A549 (cell line): ENCODE results near the gene GAS6. TPM values are rescaled to one million over a fixed set of nuclear protein-coding genes. Genes with fewer than 3 reads are reported as not detected.

ENCODE experiments used
- ATAC-seq, 2 experiments: fragments of 200-7000 bp in 1 of 2; fragments of >200 bp in 1 of 2; cut with Nextera tagmentation in 1 of 2; cut with Tn5 transposase in 1 of 2; 3 replicates each; pipeline versions ENCODE4 v1.8.0 to v1.9.1; 2018 to 2020; ENCODE audit warnings: mild to moderate bottlenecking in 1 of 2, moderate library complexity in 1 of 2
- CTCF ChIA-PET: fragments of 300-600 bp; sonication (Branson Sonifier 250); formaldehyde crosslinking; extraction: SDS; loops from one replicate; lab custom pipeline; 2021; ENCODE audit warnings: antibody characterized with exemption, inconsistent platforms; lab: Yijun Ruan, JAX
- POLR2A ChIA-PET: fragments of 350-600 bp; formaldehyde crosslinking; extraction: SDS; loops from one replicate; lab custom pipeline; 2021; ENCODE audit warnings: antibody characterized with exemption, inconsistent platforms; lab: Yijun Ruan, JAX
- DNase-seq, 2 experiments: peaks; one replicate each; pipeline versions ENCODE4 v3.0.0 to v3.0.0-alpha.2; 2011 to 2016; ENCODE audit warnings: low read depth in 1 of 2, low spot score in 1 of 2
- FAIRE-seq: peaks from 2 replicates; lab custom pipeline; 2011; peaks lifted over from hg19 to GRCh38; lab: Jason Lieb, UNC
- H3K27ac ChIP-seq, 2 experiments: fragments of >200 bp; sonication (Bioruptor Twin); formaldehyde crosslinking; 3 replicates each; pipeline ENCODE4 v1.5.1; 2016 to 2017
- H3K4me1 ChIP-seq: fragments of >200 bp; sonication (Bioruptor Twin); formaldehyde crosslinking; 3 replicates; pipeline ENCODE4 v1.6.1; 2016
- H3K4me2 ChIP-seq: fragments of >200 bp; sonication (Bioruptor Twin); formaldehyde crosslinking; 3 replicates; pipeline ENCODE4 v1.6.1; 2016
- H3K4me3 ChIP-seq: fragments of >200 bp; sonication (Bioruptor Twin); formaldehyde crosslinking; 3 replicates; pipeline ENCODE4 v1.5.1; 2016
- H3K9me3 ChIP-seq: fragments of >200 bp; sonication (Bioruptor Twin); formaldehyde crosslinking; 3 replicates; pipeline ENCODE4 v1.6.1; 2016
- ATOH8 ChIP-seq: fragments of 250-450 bp; sonication (Bioruptor Pico); IDR thresholded peaks from 2 replicates; pipeline ENCODE4 v1.5.0; 2020; ENCODE audit warnings: low read depth, mild to moderate bottlenecking, moderate library complexity
- BCL3 ChIP-seq: fragments of >200 bp; sonication (Bioruptor Twin); formaldehyde crosslinking; IDR thresholded peaks from 3 replicates; pipeline ENCODE4 v1.6.1; 2016
- CBX2 ChIP-seq: fragments of 200-600 bp; sonication (generic); IDR thresholded peaks from 2 replicates; pipeline ENCODE4 v1.6.1; 2016; ENCODE audit warnings: low read depth, mild to moderate bottlenecking, borderline replicate concordance
- CEBPB ChIP-seq, 2 experiments: fragments of >200 bp in 1 of 2; sonication (Bioruptor Twin) in 1 of 2; formaldehyde crosslinking in 1 of 2; IDR thresholded peaks; 2 replicates each; pipeline ENCODE4 v1.6.1; 2012 to 2016
- CTCF ChIP-seq: fragments of >200 bp; sonication (Bioruptor Twin); formaldehyde crosslinking; IDR thresholded peaks from 3 replicates; pipeline ENCODE4 v1.5.1; 2016
- EHMT2 ChIP-seq: fragments of 200-600 bp; sonication (generic); IDR thresholded peaks from 2 replicates; pipeline ENCODE4 v1.6.1; 2016; ENCODE audit warnings: antibody characterized with exemption, low read depth, mild to moderate bottlenecking, moderate library complexity
- EP300 ChIP-seq, 2 experiments: fragments of >200 bp; sonication (Bioruptor Twin); formaldehyde crosslinking; IDR thresholded peaks; 2 replicates in 1 of 2; 3 replicates in 1 of 2; pipeline ENCODE4 v1.6.1; 2016 to 2017
- FOSL2 ChIP-seq, 2 experiments: fragments of 450-650 bp in 1 of 2; fragments of >200 bp in 1 of 2; sonication (Bioruptor Twin) in 1 of 2; formaldehyde crosslinking; IDR thresholded peaks; 2 replicates each; pipeline versions ENCODE4 v1.5.0 to v1.6.1; 2016 to 2020; ENCODE audit warnings: mild to moderate bottlenecking in 1 of 2, moderate library complexity in 1 of 2
- FOXS1 ChIP-seq: fragments of 250-450 bp; sonication (Bioruptor Pico); IDR thresholded peaks from 2 replicates; pipeline ENCODE4 v1.5.0; 2020; ENCODE audit warnings: mild to moderate bottlenecking, moderate library complexity
- HEYL ChIP-seq: fragments of 250-450 bp; sonication (Bioruptor Pico); IDR thresholded peaks from 2 replicates; pipeline ENCODE4 v1.8.0; 2021; ENCODE audit warnings: mild to moderate bottlenecking, moderate library complexity
- JUNB ChIP-seq: fragments of >200 bp; sonication (Bioruptor Twin); formaldehyde crosslinking; IDR thresholded peaks from 2 replicates; pipeline ENCODE4 v1.6.1; 2016
- KDM1A ChIP-seq: fragments of 200-600 bp; sonication (generic); IDR thresholded peaks from 2 replicates; pipeline ENCODE4 v1.6.1; 2016; ENCODE audit warnings: low read depth, mild to moderate bottlenecking
- MAX ChIP-seq: IDR thresholded peaks from 2 replicates; pipeline ENCODE4 v1.6.1; 2012
- MYC ChIP-seq: IDR thresholded peaks from 2 replicates; pipeline ENCODE4 v1.6.1; 2012; ENCODE audit warnings: mild to moderate bottlenecking, inconsistent platforms, low read length, improper control_type of control experiment, borderline replicate concordance
- NFE2L2 ChIP-seq: fragments of 150-350 bp; conservative IDR thresholded peaks from 2 replicates; pipeline ENCODE4 v1.6.1; 2014; ENCODE audit warnings: low read length
- NPAS2 ChIP-seq: fragments of 250-450 bp; sonication (Bioruptor Pico); IDR thresholded peaks from 2 replicates; pipeline ENCODE4 v1.8.0; 2022; ENCODE audit warnings: mild to moderate bottlenecking, moderate library complexity, borderline replicate concordance
- POLR2AphosphoS2 ChIP-seq: conservative IDR thresholded peaks from 2 replicates; pipeline ENCODE4 v1.6.1; 2012; ENCODE audit warnings: low read length, improper control_type of control experiment, inconsistent platforms
- RARB ChIP-seq: fragments of 250-450 bp; sonication (Bioruptor Pico); IDR thresholded peaks from 2 replicates; pipeline ENCODE4 v1.8.0; 2021; ENCODE audit warnings: mild to moderate bottlenecking, moderate library complexity
- RCOR1 ChIP-seq: fragments of 150-350 bp; IDR thresholded peaks from 2 replicates; pipeline ENCODE4 v1.6.1; 2014; ENCODE audit warnings: antibody characterized with exemption, low read length, low read depth
- SMC3 ChIP-seq: fragments of >200 bp; sonication (Bioruptor Twin); formaldehyde crosslinking; IDR thresholded peaks from 3 replicates; pipeline ENCODE4 v1.6.1; 2018; ENCODE audit warnings: inconsistent platforms
- ZC3H11A ChIP-seq: fragments of 450-650 bp; IDR thresholded peaks from 2 replicates; pipeline ENCODE4 v1.6.1; 2014; ENCODE audit warnings: antibody characterized with exemption, mild to moderate bottlenecking
- ZFP36 ChIP-seq: fragments of 450-650 bp; IDR thresholded peaks from 2 replicates; pipeline ENCODE4 v1.6.1; 2014; ENCODE audit warnings: borderline replicate concordance; ENCODE audit not compliant: partially characterized antibody
- WGBS: methylation state at CpG from one replicate; pipeline ENCODE4 v1.1.6; 2017; ENCODE audit errors: missing lambda C conversion rate; 5-methylcytosine and 5-hydroxymethylcytosine counted together
- polyA plus RNA-seq, 4 experiments: library from polyadenylated mRNA; depleted of rRNA in 3 of 4; stranded (reverse); fragments of >200 nt; fragmentation: RNase III in 1 of 4; extraction: RNeasy Plus Mini Kit Qiagen cat#74134 plus additional on column Dnase treatment in 1 of 4; gene quantifications; 2 replicates in 3 of 4; 3 replicates in 1 of 4; pipeline ENCODE4 v1.2.3, GENCODE V29; 2011 to 2017
- TF ChIP-seq, protein P1 (sequence below): IDR thresholded peaks from 2 replicates; pipeline ENCODE4 v1.6.1; 2012; ENCODE audit warnings: low read depth, borderline replicate concordance
- TF ChIP-seq, protein P2 (sequence below): fragments of 150-350 bp; IDR thresholded peaks from 2 replicates; pipeline ENCODE4 v1.6.1; 2014; ENCODE audit warnings: low read depth, mild to moderate bottlenecking, low read length

Gene GAS6
- polyA plus RNA-seq, 2 of the 4 experiments (the other 2 are of a cell fraction): 3.5 to 5.7 TPM

GRCh38 chr13:113825841-113826240 lies 38.0 kb downstream of the GAS6 start (continued):
- TF ChIP-seq CTCF (no peak), RCOR1 (no peak), ZC3H11A (no peak), ZFP36 (no peak), SMC3 (no peak), NPAS2 (no peak), MAX (no peak)
- TF ChIP-seq, protein P1, sequence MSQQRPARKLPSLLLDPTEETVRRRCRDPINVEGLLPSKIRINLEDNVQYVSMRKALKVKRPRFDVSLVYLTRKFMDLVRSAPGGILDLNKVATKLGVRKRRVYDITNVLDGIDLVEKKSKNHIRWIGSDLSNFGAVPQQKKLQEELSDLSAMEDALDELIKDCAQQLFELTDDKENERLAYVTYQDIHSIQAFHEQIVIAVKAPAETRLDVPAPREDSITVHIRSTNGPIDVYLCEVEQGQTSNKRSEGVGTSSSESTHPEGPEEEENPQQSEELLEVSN: no peak

DNA sequence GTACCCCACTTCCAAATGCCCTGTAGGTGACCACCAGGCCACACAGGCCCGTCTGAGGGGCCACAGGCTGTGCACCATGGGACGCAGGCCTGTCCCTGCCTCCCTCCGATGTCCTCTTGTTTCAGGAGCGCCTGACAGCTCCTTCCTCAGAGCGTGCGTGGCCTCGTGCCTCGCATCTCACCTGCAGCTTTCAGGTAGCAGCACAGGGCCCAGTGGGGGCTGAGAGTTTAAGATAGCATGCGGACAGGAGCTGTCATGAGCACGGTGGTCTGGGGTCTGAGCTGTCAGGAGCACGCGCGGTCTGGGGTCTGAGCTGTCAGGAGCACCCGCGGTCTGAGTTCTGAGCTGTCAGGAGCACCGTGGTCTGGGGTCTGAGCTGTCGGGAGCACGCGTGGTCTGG lies 40.1 kb downstream of the GAS6 start:
- H3K4me1 ChIP-seq: peaks cover 22% of the 10 kb centered on the region
- TF ChIP-seq RARB (no peak), CBX2 (no peak), HEYL (CRISPR knock-in tag) (no peak), FOXS1 (CRISPR knock-in tag) (no peak), MYC (no peak), FOSL2 (IDR thresholded peaks at IDR 0.05) (no peak), FOSL2 (CRISPR knock-in tag; IDR thresholded peaks at IDR 0.05) (no peak), BCL3 (no peak), EHMT2 (no peak), POLR2AphosphoS2 (no peak), KDM1A (no peak), ATOH8 (CRISPR knock-in tag) (no peak), NFE2L2 (no peak), CEBPB (IDR thresholded peaks at IDR 0.05) (no peak), CTCF (no peak), EP300 (IDR thresholded peaks at IDR 0.05) (no peak), JUNB (no peak)
- TF ChIP-seq, protein P2, sequence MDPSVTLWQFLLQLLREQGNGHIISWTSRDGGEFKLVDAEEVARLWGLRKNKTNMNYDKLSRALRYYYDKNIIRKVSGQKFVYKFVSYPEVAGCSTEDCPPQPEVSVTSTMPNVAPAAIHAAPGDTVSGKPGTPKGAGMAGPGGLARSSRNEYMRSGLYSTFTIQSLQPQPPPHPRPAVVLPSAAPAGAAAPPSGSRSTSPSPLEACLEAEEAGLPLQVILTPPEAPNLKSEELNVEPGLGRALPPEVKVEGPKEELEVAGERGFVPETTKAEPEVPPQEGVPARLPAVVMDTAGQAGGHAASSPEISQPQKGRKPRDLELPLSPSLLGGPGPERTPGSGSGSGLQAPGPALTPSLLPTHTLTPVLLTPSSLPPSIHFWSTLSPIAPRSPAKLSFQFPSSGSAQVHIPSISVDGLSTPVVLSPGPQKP: no peak
- H3K4me3 ChIP-seq: no peak overlapping the region
- DNase-seq: no peak
- ChIA-PET CTCF (interaction anchor here (1.1 to 2.0 kb wide), 2 partner anchors 16 to 124 kb away, joined by 3 to 7 read pairs; no protein-coding TSS in a partner anchor), POLR2A (interaction anchor here (0.6 kb wide), 1 partner anchor 14 kb away, joined by 3 read pairs; no protein-coding TSS in a partner anchor)
- WGBS: 100% methylated on average over 3 of the region's 19 CpGs
- H3K4me2 ChIP-seq: no peak overlapping the region
- no peak overlapping the region for H3K27ac ChIP-seq
- no peaks in the 10 kb centered on the region for H3K9me3 ChIP-seq
- no peak for FAIRE-seq
- ATAC-seq: no peak
